Subcutaneous abdominal adipose tissue (tissue), 5 donors: ENCODE results near the gene PTPRM.

Source experiments
- H3K27ac ChIP-seq: one replicate; pipeline ENCODE4 v1.7.0; 2013; ENCODE audit warnings: low read depth, mild to moderate bottlenecking, inconsistent platforms, low read length, moderate library complexity
- H3K27me3 ChIP-seq, 5 donors: one replicate each; pipeline ENCODE4 v1.7.0; 2013; ENCODE audit warnings: low read length in 5 of 5, inconsistent platforms in 1 of 5; ENCODE audit not compliant: control insufficient read depth in 5 of 5, insufficient read depth in 4 of 5
- H3K36me3 ChIP-seq, 5 donors: one replicate each; pipeline ENCODE4 v1.7.0; 2013; ENCODE audit warnings: low read length in 5 of 5; ENCODE audit not compliant: control insufficient read depth in 5 of 5, insufficient read depth in 5 of 5
- H3K4me1 ChIP-seq, 5 donors: one replicate each; pipeline ENCODE4 v1.7.0; 2013; ENCODE audit warnings: low read length in 5 of 5, mild to moderate bottlenecking in 3 of 5, moderate library complexity in 1 of 5; ENCODE audit not compliant: control insufficient read depth in 5 of 5, insufficient read depth in 5 of 5
- H3K4me3 ChIP-seq, 5 donors: one replicate each; pipeline ENCODE4 v1.7.0; 2013; ENCODE audit warnings: low read length in 5 of 5, low read depth in 1 of 5
- H3K9ac ChIP-seq, 5 donors: one replicate each; pipeline ENCODE4 v1.7.0; 2013; ENCODE audit warnings: low read length in 5 of 5, mild to moderate bottlenecking in 4 of 5, moderate library complexity in 3 of 5
- H3K9me3 ChIP-seq, 5 donors: one replicate each; pipeline ENCODE4 v1.7.0; 2013; ENCODE audit warnings: low read length in 5 of 5; ENCODE audit not compliant: control insufficient read depth in 5 of 5
- donor health status: healthy.
- donor health status: healthy.
- donor health status: healthy.
- donor health status: healthy.
- donor health status: healthy.

The PTPRM gene

DNA sequence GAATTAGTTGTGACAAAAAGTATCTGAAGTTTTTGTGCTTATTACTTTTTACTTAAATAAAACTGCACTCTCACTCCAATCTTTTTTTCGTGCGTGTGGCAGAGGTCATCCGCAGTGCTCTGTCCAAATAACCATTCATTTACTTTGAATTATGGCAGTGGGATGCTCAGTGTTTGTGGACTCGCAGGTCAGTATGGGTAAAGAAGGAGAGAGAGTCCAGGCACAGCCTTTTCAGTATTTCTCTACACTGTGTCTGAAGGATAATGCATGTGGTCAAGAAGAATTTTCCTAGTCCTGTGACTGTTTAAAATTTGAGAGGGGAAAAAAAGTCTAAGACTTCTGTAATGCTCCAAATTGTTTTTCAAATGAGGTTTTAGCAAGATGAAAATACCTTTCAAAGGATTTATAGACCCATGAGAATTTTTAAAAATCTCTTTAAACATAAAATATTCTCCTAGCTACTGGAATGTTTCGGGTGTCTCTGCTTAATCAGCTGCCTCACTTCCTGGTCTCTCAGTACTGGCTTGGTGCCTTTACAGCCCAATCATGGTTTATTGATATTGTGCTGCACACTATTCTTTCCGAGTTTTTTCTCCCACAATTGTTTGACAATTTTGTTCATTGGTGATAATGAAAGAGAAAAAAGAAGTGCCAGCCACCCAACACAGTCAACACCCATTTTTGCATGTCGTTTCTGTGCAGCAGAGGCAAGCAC lies 453.2 kb downstream of the PTPRM start:
- no peaks in the 10 kb centered on the region for H3K27me3 ChIP-seq
- peak overlapping the region in 1 of 5 donors; percentile 53 for H3K9ac ChIP-seq
- H3K9me3 ChIP-seq = no peaks in the 10 kb centered on the region
- H3K4me3 ChIP-seq = no peak overlapping the region
- no peaks in the 10 kb centered on the region for H3K36me3 ChIP-seq
- H3K4me1 ChIP-seq = peaks cover 0 to 9% (median 0%) of the 10 kb centered on the region in 5 donors
- H3K27ac ChIP-seq = no peak overlapping the region

DNA sequence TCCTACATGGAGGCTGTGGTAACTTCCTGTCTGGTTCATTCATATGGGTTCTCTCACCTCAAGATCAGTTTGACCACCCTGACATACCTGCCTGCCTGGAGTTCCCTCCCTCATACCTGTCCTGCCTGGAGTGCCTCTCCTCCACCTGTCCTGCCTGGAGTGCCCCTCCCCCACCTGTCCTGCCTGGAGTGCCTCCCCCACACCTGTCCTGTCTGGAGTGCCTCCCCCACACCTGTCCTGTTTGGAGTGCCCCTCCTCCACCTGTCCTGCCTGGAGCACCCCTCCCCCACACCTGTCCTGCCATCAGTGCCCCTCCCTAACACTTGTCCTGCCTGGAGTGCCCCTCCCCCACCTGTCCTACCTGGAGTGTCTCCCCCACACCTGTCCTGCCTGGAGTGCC lies 461.9 kb downstream of the PTPRM start:
- Histone ChIP-seq H3K4me1 (no peaks in the 10 kb centered on the region), H3K36me3 (peaks cover 0 to 3% (median 0%) of the 10 kb centered on the region in 5 donors), H3K27ac (no peak overlapping the region), H3K27me3 (no peaks in the 10 kb centered on the region), H3K9ac (no peak overlapping the region), H3K4me3 (no peak overlapping the region), H3K9me3 (no peaks in the 10 kb centered on the region)

GRCh38 chr18:8029731-8030130 lies 462.6 kb downstream of the PTPRM start:
- Histone ChIP-seq H3K9me3 (no peaks in the 10 kb centered on the region), H3K9ac (no peak overlapping the region), H3K27ac (no peak overlapping the region), H3K4me1 (no peaks in the 10 kb centered on the region), H3K36me3 (peaks cover 0 to 3% (median 0%) of the 10 kb centered on the region in 5 donors), H3K4me3 (no peak overlapping the region), H3K27me3 (no peaks in the 10 kb centered on the region)

- H3K9ac ChIP-seq = no peak overlapping the region
- no peaks in the 10 kb centered on the region for H3K4me1 ChIP-seq
- no peaks in the 10 kb centered on the region for H3K27me3 ChIP-seq
- H3K36me3 ChIP-seq = peaks cover 0 to 3% (median 0%) of the 10 kb centered on the region in 5 donors
- H3K9me3 ChIP-seq = no peaks in the 10 kb centered on the region
- no peak overlapping the region for H3K4me3 ChIP-seq
- H3K27ac ChIP-seq = no peak overlapping the region
Observed at GRCh38 chr18:8030201-8030600, 463.1 kb downstream of the PTPRM start.

DNA sequence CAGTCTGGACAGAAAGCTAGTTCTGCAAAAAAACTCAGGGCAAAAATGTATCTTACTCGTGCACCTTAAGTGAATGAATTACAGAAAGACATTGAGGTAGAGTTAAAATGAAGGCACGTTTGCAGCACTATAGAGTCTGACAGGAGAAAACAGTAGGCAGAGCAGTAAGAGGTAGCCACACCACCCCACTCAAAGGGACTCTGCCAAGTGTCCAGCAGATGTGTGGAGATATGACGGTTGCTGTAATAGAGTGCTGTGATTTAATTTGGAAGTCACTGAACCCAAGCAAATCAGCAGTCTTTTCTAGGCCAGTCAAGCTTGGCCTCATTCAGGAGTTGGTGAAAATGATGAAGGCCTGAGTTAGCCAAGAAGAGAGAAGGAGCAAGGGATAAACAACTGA lies 464.4 kb downstream of the PTPRM start:
- no peaks in the 10 kb centered on the region for H3K27me3 ChIP-seq
- no peaks in the 10 kb centered on the region for H3K4me1 ChIP-seq
- peaks cover 0 to 3% (median 0%) of the 10 kb centered on the region in 5 donors for H3K36me3 ChIP-seq
- no peaks in the 10 kb centered on the region for H3K9me3 ChIP-seq
- no peak overlapping the region for H3K27ac ChIP-seq
- H3K9ac ChIP-seq = no peak overlapping the region
- no peak overlapping the region for H3K4me3 ChIP-seq

DNA sequence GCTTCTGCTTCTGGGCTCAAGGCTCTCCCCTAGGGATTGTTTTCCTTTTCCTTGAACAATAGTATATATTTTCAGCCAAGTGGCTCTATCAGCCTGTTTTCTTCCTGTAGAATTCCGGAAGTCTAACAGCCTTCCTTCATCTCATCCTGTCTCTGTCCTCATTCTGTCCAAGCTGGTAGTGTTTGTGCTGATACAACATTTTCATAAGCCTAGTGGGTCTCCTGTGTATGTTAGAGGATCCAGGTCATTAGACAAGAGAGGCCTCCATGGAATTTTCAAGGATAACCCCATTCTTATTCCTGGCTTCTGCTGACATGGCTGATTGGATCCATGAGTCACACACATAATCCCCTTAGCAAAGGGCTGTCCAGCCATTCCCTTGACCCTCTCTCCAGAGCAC lies 467.6 kb downstream of the PTPRM start:
- peaks cover 0 to 12% (median 5%) of the 10 kb centered on the region in 5 donors for H3K4me1 ChIP-seq
- peaks cover 0 to 3% (median 0%) of the 10 kb centered on the region in 5 donors for H3K36me3 ChIP-seq
- no peaks in the 10 kb centered on the region for H3K9me3 ChIP-seq
- H3K9ac ChIP-seq = no peak overlapping the region
- H3K27ac ChIP-seq = no peak overlapping the region
- H3K27me3 ChIP-seq = no peaks in the 10 kb centered on the region
- H3K4me3 ChIP-seq = no peak overlapping the region

DNA sequence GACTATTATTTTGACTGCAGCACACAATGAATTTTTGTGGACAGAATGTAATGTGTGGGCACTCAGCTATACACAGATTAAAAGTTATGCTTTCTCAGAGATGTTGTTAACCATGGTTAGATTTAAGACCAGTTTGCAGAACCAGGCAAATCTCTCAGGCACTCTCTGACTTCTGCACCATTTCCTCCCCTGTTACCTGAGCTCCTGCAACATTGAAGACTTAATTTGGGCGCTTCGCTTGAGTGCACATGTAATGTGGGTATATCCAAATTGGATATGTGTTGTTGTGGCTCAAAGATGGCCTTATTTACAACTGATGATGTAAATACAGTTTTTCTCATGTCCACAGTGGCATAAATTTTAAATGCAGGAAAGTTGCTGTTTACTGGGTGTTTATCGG lies 469.4 kb downstream of the PTPRM start:
- no peaks in the 10 kb centered on the region for H3K9me3 ChIP-seq
- peaks cover 0 to 12% (median 5%) of the 10 kb centered on the region in 5 donors for H3K4me1 ChIP-seq
- no peaks in the 10 kb centered on the region for H3K36me3 ChIP-seq
- peak overlapping the region; percentile 14 for H3K27ac ChIP-seq
- H3K9ac ChIP-seq = no peak overlapping the region
- H3K27me3 ChIP-seq = no peaks in the 10 kb centered on the region
- no peak overlapping the region for H3K4me3 ChIP-seq

- no peaks in the 10 kb centered on the region for H3K36me3 ChIP-seq
- H3K9me3 ChIP-seq = no peaks in the 10 kb centered on the region
- no peaks in the 10 kb centered on the region for H3K27me3 ChIP-seq
- H3K27ac ChIP-seq = no peak overlapping the region
- H3K4me3 ChIP-seq = no peak overlapping the region
- H3K4me1 ChIP-seq = peaks cover 0 to 12% (median 5%) of the 10 kb centered on the region in 5 donors
- no peak overlapping the region for H3K9ac ChIP-seq
Observed at GRCh38 chr18:8037296-8037695, 470.2 kb downstream of the PTPRM start.

GRCh38 chr18:8040021-8040420 lies 472.9 kb downstream of the PTPRM start:
- H3K27me3 ChIP-seq = no peaks in the 10 kb centered on the region
- no peak overlapping the region for H3K4me3 ChIP-seq
- H3K27ac ChIP-seq = no peak overlapping the region
- H3K9ac ChIP-seq = no peak overlapping the region
- H3K9me3 ChIP-seq = no peaks in the 10 kb centered on the region
- peaks cover 0 to 12% (median 5%) of the 10 kb centered on the region in 5 donors for H3K4me1 ChIP-seq
- no peaks in the 10 kb centered on the region for H3K36me3 ChIP-seq

GRCh38 chr18:8041526-8042111 lies 474.5 kb downstream of the PTPRM start:
- H3K36me3 ChIP-seq = no peaks in the 10 kb centered on the region
- peaks cover 0 to 12% (median 5%) of the 10 kb centered on the region in 5 donors for H3K4me1 ChIP-seq
- no peaks in the 10 kb centered on the region for H3K9me3 ChIP-seq
- no peaks in the 10 kb centered on the region for H3K27me3 ChIP-seq
- H3K4me3 ChIP-seq = no peak overlapping the region
- H3K9ac ChIP-seq = no peak overlapping the region
- no peak overlapping the region for H3K27ac ChIP-seq
